K562 (cell line): ENCODE data around the gene PFKP.

ENCODE experiments used
- CTCF ChIP-seq, 3 experiments: IDR thresholded peaks in 2 of 3; conservative IDR thresholded peaks in 1 of 3; 2 replicates each; pipeline ENCODE4 v1.5.1; 2011 to 2012; ENCODE audit warnings: low read length in 3 of 3, mild to moderate bottlenecking in 3 of 3, control low read depth in 2 of 3, improper control_type of control experiment in 1 of 3, inconsistent platforms in 1 of 3, low read depth in 1 of 3, mixed read lengths in 1 of 3, moderate library complexity in 1 of 3; ENCODE audit not compliant: insufficient read depth in 2 of 3
- EZH2 ChIP-seq: IDR thresholded peaks from 2 replicates; pipeline ENCODE4 v1.6.1; 2012; ENCODE audit warnings: low read depth, mild to moderate bottlenecking, inconsistent platforms, low read length, borderline replicate concordance

- TF ChIP-seq CTCF (IDR thresholded peaks at IDR 0.05 in 2 of 3, conservative IDR thresholded peaks at IDR 0.05 in 1 of 3; ENCODE audit: insufficient read depth in 2 of 3, low read depth in 1 of 3, low read length in 3 of 3): no peak
- no peak for TF ChIP-seq EZH2
Observed at GRCh38 chr10:3165196-3165595, 97.8 kb downstream of the PFKP start.
